CD4-positive, alpha-beta T cell treated with Interleukin-4 for 4 hours (primary cell): Measurements from ENCODE around the gene TFPI.

Source experiments
- DNase-seq: peaks from one replicate; pipeline ENCODE4 v3.0.0-alpha.2; 2020

TFPI gene

DNA sequence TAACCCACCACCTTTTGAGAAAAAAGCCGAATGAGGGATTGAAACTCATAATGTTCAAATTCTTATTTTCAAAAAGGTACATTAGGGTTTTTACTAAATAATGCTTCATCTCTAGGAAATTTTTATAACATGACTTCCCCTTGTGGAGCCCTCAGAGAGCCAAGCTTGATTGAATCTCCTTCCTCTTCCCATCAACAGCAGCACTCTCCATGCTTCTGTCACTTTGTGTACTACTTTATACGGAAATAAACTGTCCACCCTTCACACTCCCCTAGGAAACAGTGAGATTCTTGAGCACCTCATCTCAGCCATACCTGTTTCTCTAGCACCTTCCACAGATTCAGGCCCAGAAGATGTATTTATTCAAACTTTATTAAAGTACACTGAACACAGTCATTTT is 51.8 kb downstream of the TFPI start:
- no peak for DNase-seq

DNA sequence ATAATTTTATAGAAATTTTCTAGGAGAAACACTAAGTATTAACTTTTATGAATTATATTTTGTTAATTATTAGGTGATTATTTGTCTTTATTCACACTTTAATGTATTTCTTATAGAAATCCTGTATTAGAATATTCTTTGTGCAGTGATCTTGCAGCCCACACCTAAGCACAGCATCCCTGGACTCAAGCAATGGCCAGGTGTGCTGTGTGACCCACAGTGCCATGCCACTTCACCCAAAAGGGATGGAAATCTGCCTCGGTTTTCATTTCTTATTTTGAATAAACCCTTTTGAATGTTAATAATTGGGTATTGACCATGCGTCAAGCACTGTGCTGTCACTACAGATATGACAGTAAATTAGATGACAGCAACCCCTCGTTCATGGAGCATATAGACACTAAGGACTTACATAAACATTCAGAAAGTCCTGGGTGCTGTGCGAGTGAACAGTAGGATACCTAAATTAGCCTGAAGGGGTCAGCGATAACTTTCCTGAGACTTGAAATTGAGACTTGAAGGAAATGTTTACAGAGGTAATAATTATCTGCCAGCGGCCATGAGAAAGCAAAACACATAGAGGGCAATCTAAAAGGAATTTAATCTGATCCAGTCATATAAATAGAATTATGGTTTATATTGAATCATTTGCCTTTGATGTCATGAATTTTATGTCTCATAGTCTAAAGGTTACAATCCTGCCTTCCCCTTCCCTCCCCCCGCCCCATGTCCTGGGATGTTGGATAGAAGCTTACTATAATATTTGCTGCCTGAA is 53.5 kb downstream of the TFPI start:
- no peak for DNase-seq

DNA sequence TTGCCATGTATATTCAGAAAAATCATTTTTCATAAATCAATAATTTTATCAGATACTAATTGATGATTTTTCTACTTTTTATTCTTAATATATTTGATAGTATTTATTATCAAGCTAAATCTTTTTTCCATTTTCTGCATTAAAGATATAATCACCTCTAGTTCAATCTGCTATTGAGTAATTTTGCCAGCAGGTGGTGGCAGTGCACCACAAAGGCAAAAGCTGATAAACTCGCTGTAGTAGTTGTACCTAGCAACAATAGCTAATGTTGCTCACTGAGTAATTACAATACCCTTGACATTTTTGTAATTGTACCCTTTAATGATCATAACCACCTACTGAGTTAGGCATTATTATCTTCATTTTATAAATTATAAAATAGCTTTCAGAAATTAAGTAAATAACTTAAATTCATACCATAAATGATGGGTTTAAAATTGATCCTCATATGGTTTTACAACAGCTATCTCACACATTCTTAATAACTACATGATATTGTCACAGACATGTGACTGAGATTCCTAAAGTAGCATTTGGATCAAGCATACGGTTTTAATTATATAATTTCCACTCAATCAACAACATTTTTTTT is 54.2 kb downstream of the TFPI start:
- peak; percentile 1 for DNase-seq

DNA sequence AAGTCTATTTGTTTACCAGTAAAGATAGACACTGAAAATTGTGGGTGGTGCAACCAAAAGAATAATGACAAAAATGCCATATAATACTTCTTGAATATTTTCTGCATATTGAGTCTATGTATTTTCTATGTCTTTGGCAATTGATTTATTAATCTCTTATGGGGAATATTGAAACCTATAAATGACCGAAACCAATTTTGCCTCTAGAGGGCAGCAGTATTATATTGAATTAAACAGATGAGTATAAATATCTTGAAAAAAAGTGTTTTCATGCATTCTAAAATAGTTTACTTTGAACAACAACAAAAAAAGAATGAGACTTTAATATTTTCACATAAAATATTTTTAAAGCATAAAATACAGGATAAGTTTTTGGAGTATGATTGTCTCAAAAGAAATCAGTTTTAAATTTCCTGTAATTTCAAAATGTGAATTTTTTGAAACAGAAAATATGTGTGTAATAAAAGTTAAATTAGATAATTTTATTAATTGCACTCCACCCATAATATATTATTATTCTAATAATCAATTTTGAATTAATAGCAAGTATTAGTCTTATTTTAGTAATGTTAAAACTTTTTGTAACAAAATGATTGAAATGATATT is 56.3 kb downstream of the TFPI start:
- DNase-seq: no peak

DNA sequence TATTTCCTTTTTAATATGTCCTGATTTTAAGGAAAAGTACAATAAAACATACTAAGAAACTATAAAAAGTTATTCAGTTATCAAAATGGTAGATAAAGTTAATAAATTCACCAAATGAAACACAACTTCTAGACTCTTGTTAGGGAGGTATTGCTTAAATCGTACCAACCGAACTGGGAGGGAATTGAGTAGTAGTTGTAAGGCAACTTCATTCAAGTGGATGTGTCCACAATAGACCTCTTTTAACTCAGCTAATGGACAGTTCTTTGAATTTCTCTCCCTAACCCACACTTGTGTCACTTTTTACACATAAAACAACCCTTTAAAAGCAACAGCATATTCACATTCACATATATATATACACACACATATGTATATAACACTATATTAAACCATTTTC is 57.1 kb downstream of the TFPI start:
- DNase-seq: no peak

DNA sequence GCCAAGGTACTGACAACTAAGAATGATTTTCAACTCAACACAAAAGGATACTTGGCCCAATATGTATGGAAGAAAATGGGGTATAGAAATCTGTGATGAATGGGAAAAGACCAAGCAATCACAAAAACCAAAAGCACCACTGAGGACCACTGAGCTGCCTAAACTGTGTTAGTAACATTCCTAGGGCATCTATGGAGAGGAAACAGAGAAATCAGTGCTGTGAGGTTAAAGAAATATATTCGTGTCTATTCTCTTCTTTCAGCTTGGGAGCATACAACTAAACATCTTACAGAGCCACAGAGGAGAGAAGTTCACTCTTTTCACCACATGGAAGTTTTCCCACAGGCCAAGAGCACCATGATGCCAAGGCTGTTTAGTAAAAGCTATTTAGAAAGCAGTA is 58.9 kb downstream of the TFPI start:
- no peak for DNase-seq

DNA sequence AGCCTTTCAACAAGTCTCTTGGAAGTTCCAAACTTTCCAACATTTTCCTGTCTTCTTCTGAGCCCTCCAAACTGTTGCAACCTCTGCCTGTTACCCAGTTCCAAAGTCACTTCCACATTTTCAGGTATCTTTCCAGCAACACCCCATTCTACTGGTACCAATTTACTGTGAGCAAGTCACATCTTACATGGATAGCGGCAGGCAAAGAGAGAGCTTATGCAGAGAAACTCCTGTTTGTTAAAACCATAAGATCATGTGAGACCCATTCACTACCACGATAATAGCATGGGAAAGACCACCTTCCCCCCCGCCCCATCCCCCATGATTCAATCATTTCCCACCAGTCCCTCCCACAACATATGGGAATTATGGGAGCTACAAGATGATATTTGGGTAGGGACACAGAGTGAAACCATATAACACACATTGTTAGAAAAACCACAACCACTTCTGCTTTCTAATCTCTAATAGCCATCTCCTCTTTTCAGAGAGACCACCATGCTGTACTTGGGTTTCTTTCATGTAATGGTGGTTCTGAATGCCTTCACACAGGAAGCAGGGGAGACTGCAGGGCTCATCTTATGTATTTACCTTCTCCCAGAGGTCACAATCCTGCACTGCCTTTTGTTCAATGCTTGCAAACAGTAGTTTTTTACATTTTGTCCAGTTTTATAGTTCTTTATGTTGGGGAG is 60.2 kb downstream of the TFPI start:
- DNase-seq: no peak

DNA sequence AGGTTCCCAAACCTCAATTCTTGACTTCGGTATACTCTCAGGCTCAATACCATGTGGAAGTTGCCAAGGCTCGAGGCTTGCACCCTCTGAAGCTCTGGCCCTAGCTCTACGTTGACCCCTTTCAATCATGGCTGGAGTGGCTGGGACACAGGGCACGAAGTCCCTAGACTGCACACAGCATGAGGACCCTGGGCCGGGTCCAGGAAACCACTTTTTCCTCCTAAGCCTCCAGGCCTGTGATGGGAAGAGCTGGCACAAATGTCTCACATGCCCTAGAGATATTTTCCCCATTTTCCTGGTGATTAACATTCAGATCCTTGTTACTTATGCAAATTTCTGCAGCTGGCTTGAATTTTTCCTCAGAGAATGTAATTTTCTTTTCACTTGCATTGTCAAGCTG is 61.1 kb downstream of the TFPI start:
- no peak for DNase-seq

DNA sequence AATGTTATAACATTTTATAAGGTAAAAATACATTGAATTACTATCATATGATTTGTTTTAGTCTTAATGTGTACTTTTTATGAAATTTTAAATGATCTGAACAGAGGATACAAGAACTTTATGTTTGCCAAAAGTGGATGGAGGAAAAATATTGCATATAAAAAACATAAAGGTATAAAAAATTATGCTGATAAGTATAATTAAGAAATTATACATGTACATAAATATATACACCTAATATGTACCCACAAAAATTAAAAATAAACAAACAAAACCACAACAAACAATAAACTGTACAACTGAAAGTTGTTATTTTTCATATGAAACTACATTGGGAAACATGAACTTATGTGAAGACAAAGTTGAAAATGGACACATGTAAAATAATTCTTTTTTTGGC is 68.0 kb downstream of the TFPI start:
- no peak for DNase-seq

DNA sequence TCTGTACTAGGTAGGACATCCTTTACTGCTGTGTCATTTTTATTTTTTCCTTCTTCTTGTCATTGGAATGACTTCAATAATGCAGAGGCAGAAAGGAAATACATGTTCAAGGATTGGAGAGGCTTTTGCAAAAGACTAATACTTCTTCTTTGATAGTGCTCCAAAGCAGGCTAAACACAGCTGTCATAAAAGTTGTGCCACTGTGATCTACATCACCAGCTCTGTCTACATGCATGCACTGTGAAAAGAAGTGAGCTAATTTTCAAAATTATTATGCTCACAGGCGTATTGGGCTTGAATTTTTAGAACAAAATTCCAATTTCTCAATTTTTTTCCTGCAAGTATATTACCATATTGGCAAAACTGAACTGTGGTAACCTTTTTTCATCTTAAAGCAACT is 68.7 kb downstream of the TFPI start:
- DNase-seq: no peak

DNA sequence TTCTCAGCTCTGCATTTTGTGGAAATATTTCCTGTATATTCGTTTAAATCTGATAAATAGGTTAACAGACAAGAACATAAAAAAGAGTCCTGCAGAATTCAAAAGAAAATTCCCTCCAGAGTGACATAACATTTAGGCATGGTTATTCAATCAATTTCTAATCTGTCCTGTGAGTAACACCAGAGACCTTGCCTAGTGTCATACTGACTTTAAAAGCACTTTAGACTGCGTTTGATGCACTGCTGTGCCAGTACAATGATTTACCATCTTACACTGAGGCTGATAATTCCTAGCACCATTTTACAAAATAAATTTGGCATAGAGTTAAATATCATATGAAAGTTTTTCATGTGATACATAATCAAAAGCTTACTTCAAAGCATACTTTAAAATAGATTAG is 70.7 kb downstream of the TFPI start:
- no peak for DNase-seq

DNA sequence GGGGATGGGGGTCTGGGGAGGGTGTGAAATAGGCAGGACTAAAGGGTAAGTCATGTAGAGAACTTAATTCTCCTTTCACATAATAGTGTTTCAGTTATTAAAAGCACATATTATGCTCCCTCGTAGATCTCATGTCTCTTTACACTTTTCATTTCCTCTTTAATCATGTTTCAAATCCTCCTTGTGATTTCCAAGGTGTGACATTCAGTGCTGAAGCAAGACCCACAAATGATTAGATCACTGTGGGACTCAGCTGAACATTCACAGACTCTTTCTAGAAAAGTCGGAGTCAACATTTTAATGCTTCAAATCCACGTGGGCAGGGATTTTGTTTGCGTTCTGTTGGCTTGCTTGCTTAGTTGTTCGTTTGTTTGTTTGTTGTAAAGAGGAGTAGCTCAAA is 71.4 kb downstream of the TFPI start:
- no peak for DNase-seq

DNA sequence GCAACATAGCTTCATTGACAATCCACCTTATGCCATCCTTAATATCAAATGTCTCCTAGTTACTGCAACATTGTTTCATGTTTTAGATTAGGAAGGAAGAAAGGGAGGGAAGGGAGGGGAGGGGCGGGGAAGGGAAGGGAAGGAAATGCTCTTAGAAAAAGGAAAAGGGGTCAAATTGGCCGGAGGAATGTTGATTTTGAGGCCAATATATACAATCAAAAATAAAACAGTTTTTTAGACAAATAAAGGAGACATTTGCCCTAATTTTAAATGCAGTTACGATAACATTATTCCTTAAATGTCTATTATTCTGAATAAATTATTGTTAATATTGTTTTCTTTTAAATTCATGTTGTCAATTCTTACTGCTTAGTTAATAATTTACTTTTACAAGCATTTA is 72.7 kb downstream of the TFPI start:
- DNase-seq: no peak

DNA sequence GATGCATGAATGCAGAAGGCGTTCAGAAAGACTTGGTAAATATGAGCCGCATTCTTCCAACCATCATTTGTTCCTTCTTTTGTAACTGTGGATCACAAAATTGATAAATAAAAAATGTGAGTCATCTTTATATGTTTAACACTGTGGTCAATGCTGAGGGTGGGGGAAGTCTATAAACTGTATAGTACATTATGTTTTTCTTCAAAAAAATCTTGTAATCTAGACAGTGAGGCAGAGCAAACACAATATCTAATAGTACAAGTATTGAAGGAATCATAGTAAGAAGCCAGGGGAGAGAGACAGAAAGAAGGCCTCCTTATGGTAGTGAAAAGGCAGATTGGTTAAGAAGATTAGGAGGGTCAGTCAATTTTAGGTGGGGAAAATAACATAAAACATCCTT is 75.5 kb downstream of the TFPI start:
- no peak for DNase-seq

DNA sequence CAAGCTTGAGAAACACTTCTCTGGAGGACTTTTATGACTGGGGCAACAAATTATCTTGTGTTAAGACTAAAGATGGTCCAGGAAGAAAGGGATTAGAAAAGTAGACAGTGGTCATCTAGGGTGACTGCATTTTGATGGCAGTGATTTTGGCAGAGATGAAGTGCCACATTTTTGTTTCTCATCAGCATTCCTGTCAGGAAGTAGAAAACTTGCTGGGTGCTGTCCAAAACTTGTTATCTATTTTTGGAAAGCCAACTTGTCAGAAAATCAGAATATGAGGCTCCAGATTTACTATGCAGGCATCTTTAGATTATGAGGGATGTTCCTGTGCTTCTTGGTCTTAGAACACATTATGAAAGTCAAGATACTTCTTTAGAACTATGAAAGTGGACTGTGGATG is 77.2 kb downstream of the TFPI start:
- DNase-seq: no peak

DNA sequence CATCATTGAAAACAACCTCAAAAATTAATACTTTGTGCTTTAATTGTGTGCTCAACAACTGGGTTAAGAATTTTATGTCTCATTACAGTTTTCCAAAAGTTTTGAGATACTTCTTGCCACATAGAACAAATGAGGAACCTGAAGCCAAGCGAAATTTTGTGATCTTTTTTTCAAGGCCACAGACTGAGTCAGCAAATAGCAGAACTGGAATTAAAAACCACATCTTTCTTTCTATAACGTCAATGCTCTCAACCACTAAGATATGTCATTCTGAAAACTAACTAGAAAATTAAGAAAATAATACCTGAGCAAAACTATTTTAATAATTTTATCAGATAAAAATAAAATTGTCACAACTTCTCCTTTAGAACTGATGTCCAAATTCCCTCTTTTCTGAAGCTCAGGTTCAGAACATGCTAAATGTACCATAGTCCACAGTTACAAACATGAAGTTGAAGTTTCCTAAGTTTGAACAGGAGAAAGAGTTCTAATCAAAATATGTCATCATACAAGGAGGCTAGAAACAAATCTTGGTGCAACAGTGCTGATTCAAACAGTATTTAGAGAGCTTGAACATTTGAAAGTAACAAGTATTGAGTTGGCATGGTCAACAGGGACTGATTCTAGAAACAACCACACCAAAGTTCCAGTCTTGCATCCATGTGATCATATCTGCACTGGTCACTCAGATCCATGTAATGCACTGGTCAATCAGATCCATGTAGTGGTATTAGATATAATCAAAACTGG is 78.6 kb downstream of the TFPI start:
- peak; percentile 10 for DNase-seq

DNA sequence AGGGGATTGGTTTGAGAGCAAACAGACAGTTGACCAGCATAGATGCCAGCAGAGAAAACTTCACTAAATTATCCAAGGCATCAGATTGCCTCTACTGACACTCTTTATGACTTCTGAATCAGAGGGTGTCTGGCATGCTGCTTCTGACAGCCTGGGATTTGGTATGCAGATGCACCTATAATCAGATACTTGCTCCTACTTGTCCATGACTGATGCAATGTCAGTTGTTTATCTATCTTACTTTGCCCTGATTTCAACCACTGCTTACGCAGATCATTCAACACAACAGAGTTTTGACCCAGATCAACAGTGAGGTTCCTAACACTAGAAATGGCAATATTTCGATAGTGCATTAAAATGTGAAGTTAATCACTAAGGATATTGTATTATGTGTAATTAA is 83.5 kb downstream of the TFPI start:
- no peak for DNase-seq

DNA sequence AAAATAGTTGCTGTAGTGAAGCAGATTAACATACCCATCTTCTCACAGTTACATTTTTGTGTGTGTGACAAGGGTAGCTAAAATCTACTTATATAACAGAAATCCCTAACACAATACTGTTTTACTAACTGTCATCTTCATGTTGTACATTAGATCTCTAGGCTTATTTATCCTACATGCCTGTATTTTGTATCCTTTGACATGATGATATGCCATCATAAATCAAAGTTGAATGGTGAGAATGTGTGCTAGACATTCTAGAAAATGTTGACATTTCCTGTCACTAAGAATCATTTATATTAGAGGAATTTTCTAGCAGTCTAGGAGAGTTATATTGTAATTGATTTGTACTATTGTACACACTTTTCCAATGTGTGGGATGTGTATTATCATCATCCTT is 84.7 kb downstream of the TFPI start:
- DNase-seq: no peak

DNA sequence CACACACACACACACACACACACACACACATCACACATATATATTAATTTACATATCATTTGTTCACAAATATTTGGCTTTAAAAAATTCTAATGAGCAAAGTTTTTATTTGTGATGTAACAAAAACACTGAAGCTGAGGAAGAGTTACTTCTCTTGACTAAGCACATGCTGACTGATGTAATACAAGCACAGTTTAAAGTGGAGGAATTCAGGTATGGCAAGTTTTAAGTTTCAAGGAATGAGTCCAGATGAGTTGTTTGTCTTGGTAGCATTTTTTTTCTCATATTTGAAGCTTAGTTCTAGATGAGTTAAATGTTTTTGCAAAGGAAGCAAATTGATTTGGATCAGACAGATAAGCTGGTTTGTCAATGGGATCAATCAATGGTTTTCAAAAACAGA is 86.0 kb downstream of the TFPI start:
- no peak for DNase-seq

DNA sequence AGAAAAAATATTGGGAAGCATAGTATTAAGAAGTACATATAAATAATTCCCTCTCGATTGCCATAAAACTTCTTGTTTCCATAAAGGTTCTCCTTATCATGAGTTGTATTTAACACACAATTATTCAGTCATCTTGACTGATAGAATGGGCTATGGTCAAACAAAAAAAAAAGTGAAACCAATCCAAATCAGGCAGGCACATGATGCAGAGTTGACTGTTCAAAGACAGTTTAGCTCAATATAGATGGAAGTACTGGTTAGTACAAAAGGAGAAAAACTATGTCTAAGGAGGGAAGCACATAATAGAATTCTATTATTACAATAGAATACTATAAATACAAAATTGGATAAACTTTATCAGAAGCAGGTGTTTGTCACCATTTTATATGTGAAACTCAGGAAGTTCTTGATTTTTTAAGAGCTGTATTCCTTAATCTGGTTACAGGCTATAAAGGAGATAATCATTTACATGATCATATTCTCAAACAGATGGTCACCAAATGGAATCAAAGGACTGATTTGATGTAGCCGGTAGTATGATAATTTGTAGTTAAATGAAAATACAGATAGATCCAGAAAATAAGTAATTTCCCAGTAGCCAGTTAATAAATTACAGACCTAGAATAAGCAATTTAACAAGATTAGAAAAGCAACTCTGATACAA is 88.0 kb downstream of the TFPI start:
- DNase-seq: no peak

DNA sequence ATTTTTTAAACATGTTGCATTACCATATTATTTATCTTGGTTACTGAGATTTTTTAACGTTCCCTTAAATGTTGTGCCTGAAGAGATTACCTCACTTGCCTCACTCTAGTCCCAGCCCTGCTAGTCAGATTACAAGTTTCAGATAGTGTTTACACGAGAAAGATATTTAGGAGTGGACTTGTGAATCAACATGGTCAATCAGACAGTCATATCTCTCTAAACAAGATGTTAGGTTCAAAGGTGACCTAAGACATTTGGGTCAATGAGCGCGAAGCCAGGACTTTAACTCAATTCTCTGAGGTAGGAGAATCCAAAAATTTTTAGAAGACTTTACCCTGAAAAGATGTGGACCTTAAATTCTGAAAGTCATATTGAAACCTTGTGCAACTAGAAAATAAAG is 91.4 kb downstream of the TFPI start:
- DNase-seq: no peak
